T-cell (primary cell): ENCODE results near the gene DDI2. TPM values are rescaled to one million over a fixed set of nuclear protein-coding genes. Genes with fewer than 3 reads are reported as not detected.
"Not testable (repeated sequence)": the region's sequence is repeated elsewhere in the genome, so short reads cannot be mapped to it uniquely, and the experiment has no call there.

Experiments used
- ATAC-seq, 4 experiments: fragments of 200-7000 bp in 3 of 4; fragments of 150-1000 bp in 1 of 4; cut with Tn5 transposase; replicated peaks in 1 of 4; 1 replicate in 3 of 4; 2 replicates in 1 of 4; pipeline ENCODE4 v1.10.0; 2021; ENCODE audit warnings: moderate library complexity in 3 of 4, mild to moderate bottlenecking in 2 of 4, moderate number of reproducible peaks in 1 of 4
- CTCF ChIA-PET, 2 donors: fragments of 300-600 bp; sonication (Branson Sonifier 250); formaldehyde crosslinking; loops; one replicate each; lab custom pipeline; 2022; ENCODE audit warnings: antibody characterized with exemption in 2 of 2; lab: Charles Lee
- POLR2A ChIA-PET, 2 donors: fragments of 300-600 bp; sonication (Branson Sonifier 250); formaldehyde crosslinking; loops; one replicate each; lab custom pipeline; 2022; ENCODE audit warnings: antibody characterized with exemption in 2 of 2; lab: Charles Lee
- DNase-seq, 35 experiments: peaks; one replicate each; pipeline versions ENCODE4 v3.0.0 to v3.0.0-alpha.2; 2013 to 2023
- H3K27ac ChIP-seq: one replicate; pipeline ENCODE4 v1.5.1; 2013; ENCODE audit warnings: low read length
- H3K27me3 ChIP-seq, 2 experiments: replicated peaks in 1 of 2; 1 replicate in 1 of 2; 2 replicates in 1 of 2; pipeline versions ENCODE4 v1.6.1 to v1.7.0; 2013; ENCODE audit warnings: low read length in 1 of 2, mixed read lengths in 1 of 2; ENCODE audit not compliant: control insufficient read depth in 2 of 2, insufficient read depth in 2 of 2; ENCODE audit errors: extremely low read depth in 1 of 2
- H3K36me3 ChIP-seq, 2 donors: 1 replicate in 1 of 2; 2 replicates in 1 of 2; pipeline versions ENCODE4 v1.6.1 to v1.7.0; 2013; ENCODE audit warnings: low read length in 1 of 2; ENCODE audit not compliant: control insufficient read depth in 2 of 2, insufficient read depth in 1 of 2; ENCODE audit errors: extremely low read depth in 1 of 2
- H3K4me1 ChIP-seq, 2 experiments: 1 replicate in 1 of 2; 2 replicates in 1 of 2; pipeline versions ENCODE4 v1.6.1 to v1.7.0; 2013; ENCODE audit warnings: low read length in 2 of 2, mixed read lengths in 1 of 2; ENCODE audit not compliant: insufficient read depth in 2 of 2, control insufficient read depth in 1 of 2; ENCODE audit errors: extremely low read depth in 1 of 2
- H3K4me3 ChIP-seq, 2 donors: 1 replicate in 1 of 2; 2 replicates in 1 of 2; pipeline versions ENCODE4 v1.5.1 to v1.7.0; 2013; ENCODE audit warnings: mild to moderate bottlenecking in 2 of 2, low read length in 1 of 2, moderate library complexity in 1 of 2; ENCODE audit not compliant: control insufficient read depth in 1 of 2; ENCODE audit errors: extremely low read depth in 1 of 2
- H3K9me3 ChIP-seq: 2 replicates; pipeline ENCODE4 v1.7.0; 2013
- H3K27ac Mint-ChIP-seq, 2 donors: one replicate each; pipeline ENCODE4 v1.8.0; 2020 to 2021; ENCODE audit warnings: mild to moderate bottlenecking in 2 of 2, mixed read lengths in 2 of 2
- H3K27me3 Mint-ChIP-seq, 2 donors: one replicate each; pipeline ENCODE4 v1.8.0; 2021 to 2022; ENCODE audit warnings: mixed read lengths in 2 of 2
- H3K36me3 Mint-ChIP-seq: one replicate; pipeline ENCODE4 v1.8.0; 2021; ENCODE audit warnings: mixed read lengths
- H3K4me1 Mint-ChIP-seq, 3 donors: one replicate each; pipeline ENCODE4 v1.8.0; 2020 to 2022; ENCODE audit warnings: mixed read lengths in 3 of 3, mild to moderate bottlenecking in 1 of 3
- H3K4me3 Mint-ChIP-seq, 3 donors: one replicate each; pipeline ENCODE4 v1.8.0; 2020 to 2022; ENCODE audit warnings: mild to moderate bottlenecking in 3 of 3, mixed read lengths in 3 of 3, moderate library complexity in 3 of 3
- H3K9me3 Mint-ChIP-seq, 3 donors: one replicate each; pipeline ENCODE4 v1.8.0; 2020 to 2022; ENCODE audit warnings: mixed read lengths in 3 of 3
- WGBS: methylation state at CpG from one replicate; pipeline ENCODE4 v1.1.5; 2013; ENCODE audit warnings: missing lambda C conversion rate; ENCODE audit not compliant: insufficient coverage; 5-methylcytosine and 5-hydroxymethylcytosine counted together
- total RNA-seq, 35 experiments: library from RNA in 6 of 35; stranded (reverse) in 6 of 35; fragments of 120-200 nt in 1 of 35; gene quantifications; one replicate each; pipeline versions ENCODE4 v1.2.1 to v1.2.4 and lab custom pipeline; 2013 to 2026

The DDI2 gene
- total RNA-seq, 5 donors from 2014 or later (not counting 1 experiment from before 2014, with no cell fraction given), result 32.4 to 62.2 (median 60.5) TPM

- peaks cover 13 to 26% of the 10 kb centered on the region in 2 experiments for H3K4me1 ChIP-seq
- H3K9me3 Mint-ChIP-seq, H3K4me3 Mint-ChIP-seq, H3K27ac ChIP-seq, CTCF ChIA-PET, H3K4me3 ChIP-seq, DNase-seq, ATAC-seq, H3K36me3 ChIP-seq, H3K9me3 ChIP-seq, H3K27me3 Mint-ChIP-seq, H3K36me3 Mint-ChIP-seq, H3K27me3 ChIP-seq: not testable (repeated sequence)
- Mint-ChIP-seq H3K4me1 (peaks cover 43 to 53% (median 50%) of the 10 kb centered on the region in 3 donors), H3K27ac (peak overlapping the region; percentile 39)
- POLR2A ChIA-PET, result interaction anchor here in 1 of 2 donors (0.7 kb wide), 1 partner anchor 162 kb away, joined by 3 read pairs; no protein-coding TSS in a partner anchor
- WGBS, result no CpG with 5 or more reads among the region's 4 CpGs
Observed at GRCh38 chr1:15699321-15699720, 82.1 kb downstream of the DDI2 start.

DNA sequence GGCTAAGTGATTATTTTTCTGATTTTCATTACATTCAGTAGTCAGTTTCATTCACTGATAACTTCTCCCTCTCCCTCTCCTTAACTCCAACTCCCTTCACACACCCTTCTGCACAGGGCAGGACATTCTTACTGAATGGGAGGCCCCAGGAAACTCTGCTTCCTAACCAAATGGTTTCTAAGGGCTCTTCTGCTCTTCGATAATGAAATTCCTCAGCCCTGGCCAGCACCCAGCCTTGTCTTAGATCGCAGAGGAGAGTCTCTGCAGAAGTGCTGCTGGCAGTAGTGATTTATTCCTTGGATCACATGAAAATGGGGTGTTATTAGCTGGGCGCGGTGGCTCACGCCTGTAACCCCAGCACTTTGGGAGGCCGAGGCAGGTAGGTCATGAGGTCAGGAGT, 83.2 kb downstream of the DDI2 start:
- H3K9me3 Mint-ChIP-seq, result no peaks in the 10 kb centered on the region
- no peaks in the 10 kb centered on the region for H3K9me3 ChIP-seq
- peaks cover 3 to 9% of the 10 kb centered on the region in 2 donors for H3K36me3 ChIP-seq
- H3K27ac Mint-ChIP-seq, result peak overlapping the region in 1 of 2 donors; percentile 6
- H3K27me3 ChIP-seq, result no peaks in the 10 kb centered on the region
- no peak for DNase-seq
- 100% methylated on average over 3 of the region's 6 CpGs for WGBS
- H3K27ac ChIP-seq, result no peak overlapping the region
- ChIA-PET CTCF (no interaction called here), POLR2A (no interaction called here)
- H3K4me3 ChIP-seq, result no peak overlapping the region
- H3K4me1 Mint-ChIP-seq, result peaks cover 39 to 55% (median 43%) of the 10 kb centered on the region in 3 donors
- H3K4me1 ChIP-seq, result peaks cover 13 to 27% of the 10 kb centered on the region in 2 experiments
- ATAC-seq, result no peak
- H3K4me3 Mint-ChIP-seq, result no peak overlapping the region
- no peaks in the 10 kb centered on the region for H3K27me3 Mint-ChIP-seq
- peaks cover 9% of the 10 kb centered on the region for H3K36me3 Mint-ChIP-seq

DNA sequence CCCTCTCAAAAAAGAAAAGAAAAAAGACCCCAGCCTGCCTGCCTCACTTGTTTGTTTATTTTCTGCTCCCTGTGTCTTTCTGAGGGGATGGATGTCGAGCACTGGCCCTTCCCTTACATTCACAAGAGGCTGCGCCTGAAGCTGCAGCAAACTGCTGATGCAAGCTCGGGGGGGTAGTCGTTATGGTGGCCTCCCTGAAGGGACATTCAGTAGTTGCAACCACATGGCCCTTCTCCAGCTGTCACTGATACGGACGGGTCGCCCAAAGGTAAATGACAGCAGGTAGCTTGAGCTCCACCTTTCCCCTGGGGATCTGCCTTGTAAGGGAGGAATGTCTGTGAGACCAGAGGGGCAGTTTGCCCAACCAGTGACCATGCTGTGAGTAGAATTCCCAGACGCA, 84.5 kb downstream of the DDI2 start:
- Mint-ChIP-seq H3K27me3 (no peaks in the 10 kb centered on the region), H3K4me1 (peaks cover 35 to 55% (median 41%) of the 10 kb centered on the region in 3 donors), H3K36me3 (peaks cover 11% of the 10 kb centered on the region), H3K27ac (no peak overlapping the region), H3K9me3 (no peaks in the 10 kb centered on the region), H3K4me3 (no peak overlapping the region)
- H3K36me3 ChIP-seq, result peaks cover 5 to 9% of the 10 kb centered on the region in 2 donors
- ATAC-seq, result no peak
- no peak overlapping the region for H3K27ac ChIP-seq
- no peaks in the 10 kb centered on the region for H3K9me3 ChIP-seq
- no peak overlapping the region for H3K4me3 ChIP-seq
- H3K4me1 ChIP-seq, result peaks cover 9 to 20% of the 10 kb centered on the region in 2 experiments
- DNase-seq, result no peak
- CTCF ChIA-PET, result no interaction called here
- POLR2A ChIA-PET, result interaction anchor here (0.7 kb wide), 2 partner anchors 11 to 114 kb away, joined by 3 read pairs; no protein-coding TSS in a partner anchor
- no peaks in the 10 kb centered on the region for H3K27me3 ChIP-seq
- 91% methylated on average over 4 of the region's 8 CpGs for WGBS

DNA sequence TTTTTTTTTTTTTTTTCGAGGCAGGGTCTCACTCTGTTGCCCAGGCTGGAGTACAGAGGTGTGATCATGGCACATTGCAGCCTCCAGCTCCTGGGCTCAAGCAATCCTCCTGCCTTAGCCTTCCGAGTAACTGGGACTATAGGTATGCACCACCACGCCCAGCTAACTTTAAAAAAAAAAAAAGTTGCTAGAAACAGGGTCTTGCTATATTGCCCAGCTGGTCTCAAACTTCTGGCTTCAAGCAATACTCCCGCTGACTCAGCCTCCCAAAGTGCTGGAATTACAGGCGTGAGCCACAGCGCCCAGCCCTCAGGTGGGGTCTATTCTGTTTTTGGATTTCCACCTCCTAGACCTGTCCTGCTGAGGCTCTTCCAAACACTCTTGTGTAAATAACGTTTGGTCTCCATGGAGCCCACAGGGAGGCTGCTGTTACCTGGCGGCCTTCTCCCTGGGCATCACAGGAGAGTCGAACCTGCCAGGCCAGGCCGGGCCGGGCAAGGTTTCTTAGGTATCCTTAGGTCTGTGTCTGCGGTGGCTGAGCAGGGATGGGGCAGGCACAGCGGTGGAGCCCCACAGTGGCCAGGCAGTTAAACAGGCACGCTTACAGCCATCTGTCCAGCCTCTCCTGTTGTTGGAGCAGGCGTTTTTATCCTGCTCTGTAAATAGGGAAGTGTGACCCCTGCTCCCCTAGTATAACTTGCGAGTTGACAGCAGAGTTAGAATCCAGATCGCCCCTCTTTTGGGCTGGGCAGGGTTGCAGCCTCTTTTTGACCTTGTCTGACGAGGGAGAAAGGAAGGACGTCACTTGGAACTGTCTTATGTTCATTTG, 85.7 kb downstream of the DDI2 start:
- Histone ChIP-seq H3K27ac (no peak overlapping the region), H3K4me3 (no peak overlapping the region), H3K4me1 (peaks cover 5 to 13% of the 10 kb centered on the region in 2 experiments), H3K27me3 (no peaks in the 10 kb centered on the region), H3K9me3 (no peaks in the 10 kb centered on the region), H3K36me3 (peaks cover 5 to 9% of the 10 kb centered on the region in 2 donors)
- Mint-ChIP-seq H3K27ac (no peak overlapping the region), H3K27me3 (no peaks in the 10 kb centered on the region), H3K4me3 (no peak overlapping the region), H3K36me3 (peaks cover 11% of the 10 kb centered on the region), H3K4me1 (peaks cover 24 to 46% (median 30%) of the 10 kb centered on the region in 3 donors), H3K9me3 (no peaks in the 10 kb centered on the region)
- no peak for DNase-seq
- ATAC-seq, result no peak
- WGBS, result 95% methylated on average over 12 of the region's 19 CpGs
- ChIA-PET POLR2A (no interaction called here), CTCF (no interaction called here)

DNA sequence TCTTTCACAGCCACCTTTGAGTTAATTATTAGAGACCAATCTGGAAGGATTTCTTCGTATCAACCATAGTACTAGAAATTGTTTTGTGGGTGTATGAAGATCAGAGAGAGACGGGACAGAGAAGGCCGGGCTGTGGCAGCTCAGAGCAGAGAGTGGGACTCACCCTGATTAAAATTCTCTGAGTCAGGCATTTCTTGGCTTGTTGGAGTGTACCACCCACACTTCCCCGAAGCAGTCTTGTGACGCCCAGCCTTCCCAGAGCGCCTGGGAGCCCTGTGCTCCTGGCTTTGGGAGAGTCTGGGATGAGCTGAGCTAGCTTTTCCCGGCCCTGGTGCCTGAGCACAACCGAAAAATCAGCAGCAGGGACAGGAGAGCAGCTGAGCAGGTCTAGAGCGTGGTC, 86.3 kb downstream of the DDI2 start:
- ChIA-PET POLR2A (no interaction called here), CTCF (no interaction called here)
- H3K27ac Mint-ChIP-seq, result no peak overlapping the region
- H3K36me3 ChIP-seq, result peaks cover 5 to 9% of the 10 kb centered on the region in 2 donors
- no peaks in the 10 kb centered on the region for H3K9me3 ChIP-seq
- no peaks in the 10 kb centered on the region for H3K27me3 Mint-ChIP-seq
- ATAC-seq, result no peak
- DNase-seq, result no peak
- 80% methylated on average over 8 of the region's 9 CpGs for WGBS
- H3K4me3 ChIP-seq, result no peak overlapping the region
- H3K4me1 Mint-ChIP-seq, result peaks cover 24 to 41% (median 25%) of the 10 kb centered on the region in 3 donors
- no peaks in the 10 kb centered on the region for H3K27me3 ChIP-seq
- peaks cover 11% of the 10 kb centered on the region for H3K36me3 Mint-ChIP-seq
- H3K4me1 ChIP-seq, result peaks cover 0 to 7% of the 10 kb centered on the region in 2 experiments
- no peak overlapping the region for H3K27ac ChIP-seq
- H3K4me3 Mint-ChIP-seq, result no peak overlapping the region
- H3K9me3 Mint-ChIP-seq, result no peaks in the 10 kb centered on the region

DNA sequence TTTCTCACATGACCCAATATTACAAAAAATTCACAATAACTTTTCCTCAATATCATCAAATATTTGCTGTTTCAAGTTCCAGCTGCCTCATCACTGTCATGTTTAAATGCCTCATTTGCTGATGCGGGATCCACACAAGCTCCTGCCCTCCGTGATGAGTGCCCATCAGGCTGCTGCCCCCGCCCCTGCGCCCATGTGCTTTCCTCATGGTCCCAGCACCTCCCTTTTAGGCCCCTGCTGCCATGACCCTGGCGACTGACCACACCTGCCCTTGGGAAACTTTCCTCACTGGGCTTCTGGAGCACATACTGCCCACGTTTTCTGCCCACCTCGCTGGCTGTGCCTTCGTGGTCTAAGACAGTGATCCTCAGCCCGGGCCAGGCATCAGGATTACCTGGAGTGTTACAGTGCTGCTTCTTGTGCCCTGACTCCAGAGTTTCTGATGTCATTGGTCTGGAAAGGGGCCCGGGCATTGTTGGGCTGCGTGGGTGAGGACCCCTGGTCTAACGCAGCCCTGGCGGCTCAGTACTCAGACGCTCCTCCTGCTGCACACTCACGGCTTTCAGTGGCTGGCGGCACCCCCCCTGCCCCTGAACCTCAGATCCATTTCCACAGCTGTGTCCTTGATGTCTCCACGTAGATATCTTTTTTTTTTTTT, 87.4 kb downstream of the DDI2 start:
- Histone ChIP-seq H3K4me3 (no peak overlapping the region), H3K27me3 (no peaks in the 10 kb centered on the region), H3K36me3 (peaks cover 5 to 9% of the 10 kb centered on the region in 2 donors), H3K4me1 (peaks cover 0 to 6% of the 10 kb centered on the region in 2 experiments), H3K9me3 (no peaks in the 10 kb centered on the region), H3K27ac (no peak overlapping the region)
- CTCF ChIA-PET, result no interaction called here
- Mint-ChIP-seq H3K4me1 (peaks cover 24 to 40% (median 26%) of the 10 kb centered on the region in 3 donors), H3K9me3 (no peaks in the 10 kb centered on the region), H3K36me3 (peaks cover 11% of the 10 kb centered on the region), H3K4me3 (no peak overlapping the region), H3K27ac (no peak overlapping the region), H3K27me3 (no peaks in the 10 kb centered on the region)
- ATAC-seq (no peak), DNase-seq (no peak)
- WGBS, result 98% methylated on average over 12 of the region's 17 CpGs
- POLR2A ChIA-PET, result interaction anchor here in 1 of 2 donors (0.6 kb wide), 1 partner anchor 230 kb away, joined by 3 read pairs; no protein-coding TSS in a partner anchor
